Fibroblast of lung (primary cell): ENCODE results near the gene GUCA1A. TPM values are rescaled to one million over a fixed set of nuclear protein-coding genes. Genes with fewer than 3 reads are reported as not detected.

Source experiments
- DNase-seq, 2 donors: peaks; one replicate each; pipeline versions ENCODE4 v3.0.0 to v3.0.0-alpha.2; 2010; ENCODE audit warnings: low read depth in 2 of 2
- H2AFZ ChIP-seq: 2 replicates; pipeline ENCODE4 v1.5.1; 2012; ENCODE audit warnings: low read length, control low read depth, inconsistent platforms
- H3K27ac ChIP-seq: 2 replicates; pipeline ENCODE4 v1.5.1; 2011; ENCODE audit warnings: low read length, control low read depth; ENCODE audit not compliant: insufficient read depth
- H3K27me3 ChIP-seq: 2 replicates; pipeline ENCODE4 v1.5.1; 2011; ENCODE audit warnings: mild to moderate bottlenecking, low read length; ENCODE audit not compliant: control insufficient read depth, insufficient read depth
- H3K36me3 ChIP-seq: 2 replicates; pipeline ENCODE4 v1.5.1; 2011; ENCODE audit warnings: low read length; ENCODE audit not compliant: control insufficient read depth, insufficient read depth
- H3K4me1 ChIP-seq: 2 replicates; pipeline ENCODE4 v1.5.1; 2011; ENCODE audit warnings: low read length; ENCODE audit not compliant: control insufficient read depth, insufficient read depth; ENCODE audit errors: extremely low read depth
- H3K4me2 ChIP-seq: 2 replicates; pipeline ENCODE4 v1.5.1; 2011; ENCODE audit warnings: low read length, control low read depth; ENCODE audit not compliant: insufficient read depth; ENCODE audit errors: extremely low read depth
- H3K4me3 ChIP-seq, 4 experiments: fragments of 200-600 bp in 1 of 4; sonication (generic) in 1 of 4; replicated peaks in 1 of 4; 2 replicates each; pipeline ENCODE4 v1.5.1; 2011 to 2016; ENCODE audit warnings: low read length in 4 of 4, low read depth in 3 of 4, mild to moderate bottlenecking in 3 of 4, control low read depth in 2 of 4, inconsistent platforms in 1 of 4, mixed read lengths in 1 of 4; ENCODE audit not compliant: insufficient read depth in 1 of 4; ENCODE audit errors: control extremely low read depth in 1 of 4
- H3K79me2 ChIP-seq: 2 replicates; pipeline ENCODE4 v1.5.1; 2012; ENCODE audit warnings: mild to moderate bottlenecking, low read length, inconsistent platforms; ENCODE audit not compliant: control insufficient read depth, insufficient read depth
- H3K9ac ChIP-seq: 2 replicates; pipeline ENCODE4 v1.5.1; 2011; ENCODE audit warnings: mild to moderate bottlenecking, low read length, control low read depth; ENCODE audit not compliant: insufficient read depth
- H3K9me3 ChIP-seq: 2 replicates; pipeline ENCODE4 v1.5.1; 2012; ENCODE audit warnings: low read depth, low read length; ENCODE audit not compliant: control insufficient read depth, insufficient read depth
- H4K20me1 ChIP-seq: 2 replicates; pipeline ENCODE4 v1.5.1; 2011; ENCODE audit warnings: low read length; ENCODE audit not compliant: control insufficient read depth, insufficient read depth; ENCODE audit errors: extremely low read depth
- EZH2 ChIP-seq: IDR thresholded peaks from 2 replicates; pipeline ENCODE4 v1.5.1; 2012; ENCODE audit warnings: low read length, control low read depth, mild to moderate bottlenecking; ENCODE audit errors: missing control alignments
- polyA plus RNA-seq, 2 donors: library from polyadenylated mRNA; depleted of rRNA in 1 of 2; stranded (reverse) in 1 of 2; unstranded in 1 of 2; fragments of >200 nt; gene quantifications; 2 replicates each; pipeline ENCODE4 v1.2.1, GENCODE V29; 2011 to 2012; ENCODE audit warnings: missing spikeins in 1 of 2
- total RNA-seq: library from RNA; depleted of rRNA; stranded (reverse); fragments of >200 nt; gene quantifications from 2 replicates; pipeline ENCODE4 v1.2.1, GENCODE V29; 2014
- TF ChIP-seq, protein P1 (sequence below), 2 donors: IDR thresholded peaks in 1 of 2; conservative IDR thresholded peaks in 1 of 2; 1 replicate in 1 of 2; 2 replicates in 1 of 2; pipeline ENCODE4 v1.5.1; 2011 to 2012; ENCODE audit warnings: low read length in 2 of 2, control low read depth in 1 of 2, inconsistent platforms in 1 of 2, low read depth in 1 of 2, mild to moderate bottlenecking in 1 of 2

Gene GUCA1A
- total and polyA plus RNA-seq, 2 donors (not counting 1 experiment from before 2014, with no cell fraction given): 0.16 to 0.33 TPM

- Histone ChIP-seq H3K79me2 (no peaks in the 10 kb centered on the region), H2AFZ (no peak overlapping the region), H3K27me3 (no peaks in the 10 kb centered on the region), H3K9me3 (no peaks in the 10 kb centered on the region), H3K36me3 (peaks cover 7% of the 10 kb centered on the region), H3K4me1 (peaks cover 13% of the 10 kb centered on the region), H3K9ac (no peak overlapping the region), H3K4me2 (peak overlapping the region; percentile 46), H3K27ac (peak overlapping the region; percentile 80), H4K20me1 (no peaks in the 10 kb centered on the region), H3K4me3 (no peak overlapping the region)
- no peak for TF ChIP-seq EZH2
- TF ChIP-seq, protein P1, sequence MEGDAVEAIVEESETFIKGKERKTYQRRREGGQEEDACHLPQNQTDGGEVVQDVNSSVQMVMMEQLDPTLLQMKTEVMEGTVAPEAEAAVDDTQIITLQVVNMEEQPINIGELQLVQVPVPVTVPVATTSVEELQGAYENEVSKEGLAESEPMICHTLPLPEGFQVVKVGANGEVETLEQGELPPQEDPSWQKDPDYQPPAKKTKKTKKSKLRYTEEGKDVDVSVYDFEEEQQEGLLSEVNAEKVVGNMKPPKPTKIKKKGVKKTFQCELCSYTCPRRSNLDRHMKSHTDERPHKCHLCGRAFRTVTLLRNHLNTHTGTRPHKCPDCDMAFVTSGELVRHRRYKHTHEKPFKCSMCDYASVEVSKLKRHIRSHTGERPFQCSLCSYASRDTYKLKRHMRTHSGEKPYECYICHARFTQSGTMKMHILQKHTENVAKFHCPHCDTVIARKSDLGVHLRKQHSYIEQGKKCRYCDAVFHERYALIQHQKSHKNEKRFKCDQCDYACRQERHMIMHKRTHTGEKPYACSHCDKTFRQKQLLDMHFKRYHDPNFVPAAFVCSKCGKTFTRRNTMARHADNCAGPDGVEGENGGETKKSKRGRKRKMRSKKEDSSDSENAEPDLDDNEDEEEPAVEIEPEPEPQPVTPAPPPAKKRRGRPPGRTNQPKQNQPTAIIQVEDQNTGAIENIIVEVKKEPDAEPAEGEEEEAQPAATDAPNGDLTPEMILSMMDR (conservative IDR thresholded peaks at IDR 0.05 in 1 of 2, IDR thresholded peaks at IDR 0.05 in 1 of 2; ENCODE audit: low read depth in 1 of 2, low read length in 2 of 2): no peak
- peak; percentile 51 to 67 for DNase-seq
Observed at GRCh38 chr6:42226645-42227143, 53.5 kb downstream of the GUCA1A start.

DNA sequence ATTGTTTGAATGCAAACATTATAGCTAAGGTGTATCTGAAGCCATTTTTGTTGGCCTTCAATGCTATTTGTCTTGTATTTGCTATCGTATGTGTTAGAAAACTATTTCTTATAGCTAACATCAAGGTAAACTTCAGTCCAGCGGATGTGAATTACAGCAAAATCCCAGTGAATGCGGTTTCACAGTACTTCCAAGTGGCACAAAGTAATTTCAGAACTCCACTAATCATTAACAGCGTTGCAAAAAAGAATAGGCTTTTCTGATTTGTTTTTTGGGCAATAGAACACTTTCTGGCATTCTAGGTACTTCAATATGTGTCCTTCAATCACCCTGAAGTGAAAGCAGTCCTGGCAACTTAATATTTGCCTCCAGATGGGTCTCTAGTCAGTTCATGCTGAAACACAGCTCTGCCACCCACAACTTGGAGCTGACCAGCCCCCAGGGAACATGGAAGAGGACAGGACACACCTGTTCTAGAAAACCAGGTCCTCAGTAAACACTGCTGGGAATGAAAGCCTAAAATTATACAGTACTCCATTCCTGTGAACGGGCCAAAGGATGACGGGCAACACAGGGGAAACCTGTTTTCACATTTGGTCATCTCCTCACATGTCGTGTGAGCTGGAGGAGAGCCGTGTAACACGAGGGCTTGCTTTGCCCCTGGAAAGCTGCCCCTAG is 54.1 kb downstream of the GUCA1A start:
- Histone ChIP-seq H3K9ac (no peak overlapping the region), H3K36me3 (peaks cover 7% of the 10 kb centered on the region), H3K27ac (peak overlapping the region; percentile 80), H4K20me1 (no peaks in the 10 kb centered on the region), H3K27me3 (no peaks in the 10 kb centered on the region), H3K9me3 (no peaks in the 10 kb centered on the region), H2AFZ (no peak overlapping the region), H3K79me2 (no peaks in the 10 kb centered on the region), H3K4me1 (peaks cover 13% of the 10 kb centered on the region), H3K4me3 (no peak overlapping the region), H3K4me2 (peak overlapping the region; percentile 46)
- no peak for DNase-seq
- TF ChIP-seq EZH2: no peak
- TF ChIP-seq, protein P1 (conservative IDR thresholded peaks at IDR 0.05 in 1 of 2, IDR thresholded peaks at IDR 0.05 in 1 of 2; ENCODE audit: low read depth in 1 of 2, low read length in 2 of 2): no peak

- H3K9ac ChIP-seq: no peak overlapping the region
- H3K9me3 ChIP-seq: no peaks in the 10 kb centered on the region
- no peaks in the 10 kb centered on the region for H3K27me3 ChIP-seq
- H3K36me3 ChIP-seq: peaks cover 7% of the 10 kb centered on the region
- DNase-seq: no peak
- no peak overlapping the region for H3K4me3 ChIP-seq
- H3K27ac ChIP-seq: no peak overlapping the region
- no peaks in the 10 kb centered on the region for H4K20me1 ChIP-seq
- peaks cover 13% of the 10 kb centered on the region for H3K4me1 ChIP-seq
- H2AFZ ChIP-seq: no peak overlapping the region
- H3K79me2 ChIP-seq: no peaks in the 10 kb centered on the region
- no peak overlapping the region for H3K4me2 ChIP-seq
- TF ChIP-seq, protein P1 (conservative IDR thresholded peaks at IDR 0.05 in 1 of 2, IDR thresholded peaks at IDR 0.05 in 1 of 2; ENCODE audit: low read depth in 1 of 2, low read length in 2 of 2): no peak
- no peak for TF ChIP-seq EZH2
Observed at GRCh38 chr6:42228305-42228704, 55.1 kb downstream of the GUCA1A start.

Other genes starting within 250 kb of the GUCA1A start
- 10.3 and 15.0 TPM in 2 replicates for gene CCND3, start 231.6 kb upstream of the GUCA1A start, total RNA-seq
- gene CCND3, start 231.6 kb upstream of the GUCA1A start, polyA plus RNA-seq: 29.6 and 43.7 TPM in 2 replicates
- 12.6 and 13.9 TPM in 2 replicates for gene TAF8, start 122.8 kb upstream of the GUCA1A start, total RNA-seq
- 14.0 and 17.4 TPM in 2 replicates for gene TAF8, start 122.8 kb upstream of the GUCA1A start, polyA plus RNA-seq
- gene C6orf132, start 30.7 kb upstream of the GUCA1A start, total RNA-seq: 1.0 and 1.2 TPM in 2 replicates
- gene C6orf132, start 30.7 kb upstream of the GUCA1A start, polyA plus RNA-seq: 0.87 and 1.1 TPM in 2 replicates
- gene GUCA1B, start 21.6 kb downstream of the GUCA1A start, total RNA-seq: under 0.01 and 0.83 TPM in 2 replicates
- 0.14 and 0.39 TPM in 2 replicates for gene GUCA1B, start 21.6 kb downstream of the GUCA1A start, polyA plus RNA-seq
- 46.5 and 67.5 TPM in 2 replicates for gene MRPS10, start 44.5 kb downstream of the GUCA1A start, total RNA-seq
- gene MRPS10, start 44.5 kb downstream of the GUCA1A start, polyA plus RNA-seq: 70.9 and 74.1 TPM in 2 replicates